Rectal smooth muscle tissue (tissue), 1 donor: ENCODE measurements around the gene TNFAIP2.
"Not testable (repeated sequence)": the region's sequence is repeated elsewhere in the genome, so short reads cannot be mapped to it uniquely, and the experiment has no call there.

ENCODE experiments used
- H3K27ac ChIP-seq: one replicate; pipeline ENCODE4 v1.7.0; 2013; ENCODE audit warnings: low read depth, low read length, inconsistent platforms
- H3K27me3 ChIP-seq: one replicate; pipeline ENCODE4 v1.7.0; 2013; ENCODE audit warnings: low read length; ENCODE audit not compliant: control insufficient read depth, insufficient read depth
- H3K36me3 ChIP-seq: one replicate; pipeline ENCODE4 v1.7.0; 2013; ENCODE audit warnings: low read length; ENCODE audit not compliant: control insufficient read depth, insufficient read depth
- H3K4me1 ChIP-seq: one replicate; pipeline ENCODE4 v1.7.0; 2013; ENCODE audit warnings: low read length; ENCODE audit not compliant: control insufficient read depth, insufficient read depth
- H3K4me3 ChIP-seq: one replicate; pipeline ENCODE4 v1.7.0; 2013; ENCODE audit warnings: low read length
- H3K9ac ChIP-seq: one replicate; pipeline ENCODE4 v1.7.0; 2013; ENCODE audit warnings: low read length

The TNFAIP2 gene

GRCh38 chr14:103173887-103174286, 50.6 kb downstream of the TNFAIP2 start:
- H3K27ac ChIP-seq, H3K9ac ChIP-seq, H3K4me3 ChIP-seq, H3K36me3 ChIP-seq, H3K4me1 ChIP-seq, H3K27me3 ChIP-seq: not testable (repeated sequence)

- H3K36me3 ChIP-seq, H3K4me3 ChIP-seq, H3K27me3 ChIP-seq, H3K4me1 ChIP-seq, H3K9ac ChIP-seq, H3K27ac ChIP-seq: not testable (repeated sequence)
Measured at GRCh38 chr14:103176176-103176575, 52.9 kb downstream of the TNFAIP2 start.

GRCh38 chr14:103177376-103177775, 54.1 kb downstream of the TNFAIP2 start:
- Histone ChIP-seq H3K27ac (no peak overlapping the region), H3K36me3 (no peaks in the 10 kb centered on the region), H3K9ac (no peak overlapping the region), H3K27me3 (no peaks in the 10 kb centered on the region), H3K4me3 (no peak overlapping the region), H3K4me1 (no peaks in the 10 kb centered on the region)

- Histone ChIP-seq H3K27ac (no peak overlapping the region), H3K4me1 (no peaks in the 10 kb centered on the region), H3K4me3 (no peak overlapping the region)
Measured at GRCh38 chr14:103178521-103178920, 55.3 kb downstream of the TNFAIP2 start.

GRCh38 chr14:103179094-103179493, 55.8 kb downstream of the TNFAIP2 start:
- Histone ChIP-seq H3K4me3 (no peak overlapping the region), H3K9ac (no peak overlapping the region), H3K36me3 (no peaks in the 10 kb centered on the region), H3K4me1 (no peaks in the 10 kb centered on the region), H3K27me3 (no peaks in the 10 kb centered on the region), H3K27ac (no peak overlapping the region)

More at GRCh38 chr14:103178521-103178920, 55.3 kb downstream of the TNFAIP2 start:
- Histone ChIP-seq H3K9ac (no peak overlapping the region), H3K36me3 (no peaks in the 10 kb centered on the region), H3K27me3 (no peaks in the 10 kb centered on the region)

- no peak overlapping the region for H3K4me3 ChIP-seq
- H3K27me3 ChIP-seq: no peaks in the 10 kb centered on the region
- no peaks in the 10 kb centered on the region for H3K36me3 ChIP-seq
- no peak overlapping the region for H3K9ac ChIP-seq
- H3K4me1 ChIP-seq: no peaks in the 10 kb centered on the region
- no peak overlapping the region for H3K27ac ChIP-seq
Measured at GRCh38 chr14:103180331-103180730, 57.1 kb downstream of the TNFAIP2 start.

GRCh38 chr14:103184046-103184445, 60.8 kb downstream of the TNFAIP2 start:
- Histone ChIP-seq H3K36me3 (no peaks in the 10 kb centered on the region), H3K9ac (no peak overlapping the region), H3K4me1 (no peaks in the 10 kb centered on the region), H3K27me3 (peaks cover 3% of the 10 kb centered on the region), H3K27ac (no peak overlapping the region), H3K4me3 (no peak overlapping the region)

GRCh38 chr14:103185051-103186029, 62.1 kb downstream of the TNFAIP2 start:
- Histone ChIP-seq H3K27me3 (peaks cover 3% of the 10 kb centered on the region), H3K4me1 (no peaks in the 10 kb centered on the region), H3K4me3 (no peak overlapping the region), H3K36me3 (no peaks in the 10 kb centered on the region), H3K27ac (no peak overlapping the region), H3K9ac (no peak overlapping the region)

- no peak overlapping the region for H3K9ac ChIP-seq
- no peaks in the 10 kb centered on the region for H3K36me3 ChIP-seq
- H3K4me1 ChIP-seq: no peaks in the 10 kb centered on the region
- no peak overlapping the region for H3K27ac ChIP-seq
- peaks cover 3% of the 10 kb centered on the region for H3K27me3 ChIP-seq
- H3K4me3 ChIP-seq: no peak overlapping the region
Measured at GRCh38 chr14:103186241-103186822, 63.1 kb downstream of the TNFAIP2 start.
